Common myeloid progenitor, CD34-positive (primary cell): Measurements from ENCODE around the gene ALDH8A1.

Experiments used
- CTCF ChIA-PET: fragments of 350-600 bp; sonication (Branson Sonifier 250); formaldehyde crosslinking; loops from one replicate; lab custom pipeline; 2021; ENCODE audit warnings: antibody characterized with exemption; lab: Charles Lee
- POLR2A ChIA-PET: fragments of 350-600 bp; sonication (Branson Sonifier 250); formaldehyde crosslinking; loops from one replicate; lab custom pipeline; 2021; ENCODE audit warnings: antibody characterized with exemption; lab: Charles Lee
- DNase-seq, 3 donors: peaks; one replicate each; pipeline versions ENCODE4 v3.0.0 to v3.0.0-alpha.2; 2013
- H3K27ac ChIP-seq, 2 experiments: 1 replicate in 1 of 2; 2 replicates in 1 of 2; pipeline ENCODE4 v1.7.0; 2013; ENCODE audit warnings: inconsistent platforms in 2 of 2, low read length in 2 of 2, mild to moderate bottlenecking in 2 of 2, low read depth in 1 of 2, moderate library complexity in 1 of 2; ENCODE audit not compliant: severe bottlenecking in 2 of 2, insufficient read depth in 1 of 2, poor library complexity in 1 of 2
- H3K27me3 ChIP-seq, 5 experiments: replicated peaks in 2 of 5; 1 replicate in 3 of 5; 2 replicates in 2 of 5; pipeline versions ENCODE4 v1.6.1 to v1.7.0; 2013; ENCODE audit warnings: low read length in 4 of 5, mild to moderate bottlenecking in 2 of 5, moderate library complexity in 2 of 5, inconsistent platforms in 1 of 5; ENCODE audit not compliant: insufficient read depth in 5 of 5, control insufficient read depth in 4 of 5
- H3K36me3 ChIP-seq, 4 experiments: 1 replicate in 2 of 4; 2 replicates in 2 of 4; pipeline versions ENCODE4 v1.6.1 to v1.7.0; 2013; ENCODE audit warnings: low read length in 3 of 4, control low read depth in 1 of 4, mild to moderate bottlenecking in 1 of 4; ENCODE audit not compliant: control insufficient read depth in 4 of 4, insufficient read depth in 4 of 4
- H3K4me1 ChIP-seq, 4 experiments: 1 replicate in 3 of 4; 2 replicates in 1 of 4; pipeline versions ENCODE4 v1.6.1 to v1.7.1; 2013; ENCODE audit warnings: low read length in 3 of 4, mild to moderate bottlenecking in 3 of 4, control low read depth in 1 of 4, inconsistent platforms in 1 of 4, moderate library complexity in 1 of 4; ENCODE audit not compliant: control insufficient read depth in 4 of 4, insufficient read depth in 4 of 4; ENCODE audit errors: control extremely low read depth in 1 of 4
- H3K4me3 ChIP-seq, 7 experiments: 1 replicate in 4 of 7; 2 replicates in 3 of 7; pipeline versions ENCODE4 v1.5.1 to v1.7.0; 2013; ENCODE audit warnings: mild to moderate bottlenecking in 7 of 7, low read length in 6 of 7, moderate library complexity in 6 of 7, inconsistent platforms in 2 of 7, low read depth in 2 of 7, control low read depth in 1 of 7; ENCODE audit not compliant: insufficient read depth in 4 of 7, control insufficient read depth in 1 of 7; ENCODE audit errors: extremely low read depth in 1 of 7
- H3K9me3 ChIP-seq, 5 experiments: 1 replicate in 4 of 5; 2 replicates in 1 of 5; pipeline versions ENCODE4 v1.6.1 to v1.7.1; 2013; ENCODE audit warnings: low read length in 4 of 5, mild to moderate bottlenecking in 2 of 5, inconsistent platforms in 1 of 5, low read depth in 1 of 5, moderate library complexity in 1 of 5; ENCODE audit not compliant: control insufficient read depth in 4 of 5, insufficient read depth in 2 of 5; ENCODE audit errors: control extremely low read depth in 1 of 5
- WGBS: methylation state at CpG from one replicate; pipeline ENCODE4 v1.1.5; 2013; ENCODE audit not compliant: insufficient coverage; 5-methylcytosine and 5-hydroxymethylcytosine counted together

The ALDH8A1 gene

DNA sequence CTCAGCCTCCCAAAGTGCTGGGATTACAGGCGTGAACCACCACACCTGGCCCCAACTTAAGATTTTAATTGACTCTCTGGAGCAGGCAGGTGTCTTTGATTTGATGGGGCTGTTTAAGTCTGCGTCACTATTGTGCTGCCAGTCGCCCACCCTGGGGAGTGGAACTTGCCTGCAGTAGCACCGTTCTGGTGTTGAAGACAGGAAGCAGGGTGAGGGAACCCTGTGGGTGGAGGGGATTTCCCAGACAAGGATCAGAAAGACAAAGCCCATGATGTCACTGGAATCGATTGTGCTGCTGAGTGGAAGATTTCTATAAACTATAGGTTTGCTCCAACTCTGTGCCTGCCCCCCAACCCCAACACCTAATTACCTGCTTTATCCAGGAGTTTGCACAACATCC lies 11.0 kb downstream of the ALDH8A1 start:
- DNase-seq = peak in 2 of 3 donors; percentile 52 to 57
- ChIA-PET POLR2A (no interaction called here), CTCF (interaction anchor here (0.5 to 4.7 kb wide), 8 partner anchors 12 to 831 kb away, joined by 3 to 44 read pairs (median 4); no protein-coding TSS in a partner anchor)
- Histone ChIP-seq H3K4me3 (no peak overlapping the region), H3K27me3 (no peaks in the 10 kb centered on the region), H3K9me3 (no peaks in the 10 kb centered on the region), H3K4me1 (peaks cover 0 to 4% (median 0%) of the 10 kb centered on the region in 4 experiments), H3K36me3 (no peaks in the 10 kb centered on the region), H3K27ac (no peak overlapping the region)
- 60% methylated on average over 4 of the region's 5 CpGs for WGBS

GRCh38 chr6:134937426-134937825 lies 12.5 kb downstream of the ALDH8A1 start:
- H3K27ac ChIP-seq = no peak overlapping the region
- 100% methylated on average over 1 of the region's 5 CpGs for WGBS
- CTCF ChIA-PET = no interaction called here
- no peaks in the 10 kb centered on the region for H3K36me3 ChIP-seq
- no peak for DNase-seq
- no peak overlapping the region for H3K4me3 ChIP-seq
- POLR2A ChIA-PET = no interaction called here
- H3K27me3 ChIP-seq = no peaks in the 10 kb centered on the region
- no peaks in the 10 kb centered on the region for H3K9me3 ChIP-seq
- peaks cover 0 to 4% (median 0%) of the 10 kb centered on the region in 4 experiments for H3K4me1 ChIP-seq

DNA sequence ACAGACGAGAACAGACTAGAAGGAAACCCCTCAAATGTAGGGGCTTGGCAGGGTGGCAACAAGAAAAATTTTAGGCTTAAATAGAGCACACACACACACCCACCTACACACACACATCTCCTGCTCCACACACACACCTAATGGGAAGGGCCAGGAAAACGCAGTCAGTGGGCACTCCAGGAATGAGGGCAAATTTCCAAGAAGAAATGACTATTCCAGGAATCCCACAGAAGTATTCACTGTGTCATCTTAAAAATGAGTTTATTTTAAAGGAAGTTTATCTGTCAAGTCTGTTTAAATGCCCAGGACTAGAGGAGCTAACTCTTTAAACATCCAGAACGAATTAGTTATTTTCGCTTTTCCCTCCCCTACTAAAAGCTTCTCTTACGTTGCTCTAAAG lies 13.0 kb downstream of the ALDH8A1 start:
- ChIA-PET POLR2A (no interaction called here), CTCF (no interaction called here)
- DNase-seq = no peak
- 94% methylated on average over 3 of the region's 5 CpGs for WGBS
- peaks cover 0 to 4% (median 0%) of the 10 kb centered on the region in 4 experiments for H3K4me1 ChIP-seq
- no peaks in the 10 kb centered on the region for H3K27me3 ChIP-seq
- no peak overlapping the region for H3K4me3 ChIP-seq
- no peak overlapping the region for H3K27ac ChIP-seq
- no peaks in the 10 kb centered on the region for H3K36me3 ChIP-seq
- no peaks in the 10 kb centered on the region for H3K9me3 ChIP-seq

GRCh38 chr6:134936476-134936875 lies 13.4 kb downstream of the ALDH8A1 start:
- 100% methylated on average over 5 of the region's 5 CpGs for WGBS
- CTCF ChIA-PET = no interaction called here

GRCh38 chr6:134934793-134935485 lies 15.0 kb downstream of the ALDH8A1 start:
- H3K9me3 ChIP-seq = no peaks in the 10 kb centered on the region
- peaks cover 0 to 4% (median 0%) of the 10 kb centered on the region in 4 experiments for H3K4me1 ChIP-seq
- H3K27ac ChIP-seq = no peak overlapping the region
- WGBS = 100% methylated on average over 3 of the region's 5 CpGs
- ChIA-PET CTCF (interaction anchor here (1.0 kb wide), 1 partner anchor 823 kb away, joined by 3 read pairs; no protein-coding TSS in a partner anchor), POLR2A (no interaction called here)
- no peak for DNase-seq
- no peak overlapping the region for H3K4me3 ChIP-seq
- no peaks in the 10 kb centered on the region for H3K27me3 ChIP-seq
- H3K36me3 ChIP-seq = no peaks in the 10 kb centered on the region

More at GRCh38 chr6:134936476-134936875, 13.4 kb downstream of the ALDH8A1 start:
- H3K36me3 ChIP-seq = no peaks in the 10 kb centered on the region
- no peak overlapping the region for H3K27ac ChIP-seq
- no peaks in the 10 kb centered on the region for H3K27me3 ChIP-seq
- H3K9me3 ChIP-seq = no peaks in the 10 kb centered on the region
- peaks cover 0 to 4% (median 0%) of the 10 kb centered on the region in 4 experiments for H3K4me1 ChIP-seq
- POLR2A ChIA-PET = no interaction called here
- DNase-seq = no peak
- H3K4me3 ChIP-seq = no peak overlapping the region

DNA sequence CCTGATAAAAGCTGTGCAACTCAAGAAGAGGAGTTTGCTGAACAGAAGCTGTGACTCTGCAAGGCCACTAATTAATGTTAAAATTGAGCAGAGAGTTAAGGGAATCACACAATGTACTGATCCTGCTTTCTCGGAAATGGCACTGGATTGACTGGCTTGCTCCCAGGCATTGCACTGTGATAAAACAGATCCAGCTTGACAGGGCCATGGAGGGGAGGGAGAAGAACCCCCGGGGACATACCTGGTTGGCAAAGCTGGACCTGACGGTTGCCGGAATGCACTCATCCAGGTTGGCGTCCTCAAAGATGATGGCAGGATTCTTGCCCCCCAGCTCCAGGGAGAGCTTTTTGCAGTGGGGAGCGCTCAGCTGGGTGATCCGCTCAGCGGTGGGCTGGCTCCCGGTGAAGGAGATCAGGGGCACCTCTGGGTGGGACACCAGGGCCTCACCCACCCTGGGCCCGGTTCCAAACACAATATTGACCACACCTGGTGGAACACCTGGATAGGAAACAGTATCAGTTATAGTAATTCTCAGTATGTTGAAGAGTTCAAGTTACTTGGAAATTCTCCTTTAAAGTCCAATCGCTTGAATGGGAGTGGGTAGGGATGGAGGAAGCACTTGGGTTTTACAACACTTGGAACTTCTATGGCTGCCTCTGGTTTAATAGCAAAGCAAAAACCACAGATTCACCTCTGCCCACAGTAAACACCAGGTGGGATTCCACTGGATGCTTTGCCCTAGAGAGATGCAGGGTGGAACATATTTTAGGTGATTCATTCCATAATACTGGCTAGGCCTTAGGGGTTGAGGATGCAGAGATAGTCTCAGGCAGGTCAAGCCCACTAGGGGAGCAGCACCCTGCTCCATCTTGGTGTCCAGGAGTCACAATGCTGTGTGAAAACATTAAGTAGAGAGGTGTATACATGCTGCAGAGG lies 17.1 kb downstream of the ALDH8A1 start:
- Histone ChIP-seq H3K36me3 (no peaks in the 10 kb centered on the region), H3K9me3 (no peaks in the 10 kb centered on the region), H3K4me1 (no peaks in the 10 kb centered on the region), H3K27ac (no peak overlapping the region), H3K27me3 (no peaks in the 10 kb centered on the region), H3K4me3 (no peak overlapping the region)
- no peak for DNase-seq
- WGBS = 96% methylated on average over 11 of the region's 11 CpGs
- ChIA-PET CTCF (interaction anchor here (1.1 to 2.5 kb wide), 2 partner anchors 8 to 777 kb away, joined by 3 to 11 read pairs; no protein-coding TSS in a partner anchor), POLR2A (no interaction called here)
